Astrocyte of the cerebellum (primary cell): ENCODE measurements around the gene OPRD1.
"Not testable (repeated sequence)": the region's sequence is repeated elsewhere in the genome, so short reads cannot be mapped to it uniquely, and the experiment has no call there.

Experiments
- DNase-seq: peaks from one replicate; pipeline ENCODE4 v3.0.0-alpha.2; 2011; ENCODE audit warnings: low read depth
- H3K4me3 ChIP-seq: 2 replicates; pipeline ENCODE4 v1.5.1; 2011; ENCODE audit warnings: mild to moderate bottlenecking, low read depth, low read length, moderate library complexity
- CTCF ChIP-seq: IDR thresholded peaks from 2 replicates; pipeline ENCODE4 v1.5.1; 2012; ENCODE audit warnings: low read length, low read depth, moderate library complexity, mild to moderate bottlenecking; ENCODE audit errors: missing control alignments
- in situ Hi-C: cut with HindIII; loops from 2 replicates; pipeline ENCODE4 v1.10.0; 2017; ENCODE audit warnings: low sequenced_read_pairs

OPRD1 gene

DNA sequence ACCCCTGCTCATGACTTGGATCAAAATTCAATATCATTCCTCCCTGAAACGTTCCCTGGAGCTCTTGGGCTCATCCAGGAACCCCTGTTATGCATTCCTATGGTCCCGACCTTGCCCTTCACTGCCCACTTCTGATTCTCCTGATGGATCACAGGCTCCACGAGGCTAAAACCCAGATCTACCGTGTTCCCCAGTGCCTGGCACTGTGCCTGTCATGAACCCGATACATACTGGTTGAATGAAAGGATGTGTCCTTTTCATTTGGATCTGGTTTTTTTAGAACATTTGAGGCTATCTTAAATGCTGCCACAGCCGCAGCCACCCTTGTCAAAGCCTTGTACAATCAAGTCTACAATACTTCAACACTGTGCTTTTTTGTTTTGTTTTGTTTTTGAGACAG lies 22.2 kb upstream of the OPRD1 start:
- in situ Hi-C loops = no loop called here
- TF ChIP-seq CTCF = no peak

GRCh38 chr1:28790377-28791035 lies 21.5 kb upstream of the OPRD1 start:
- in situ Hi-C loops = no loop called here
- no peak for TF ChIP-seq CTCF
- DNase-seq = no peak
- no peak overlapping the region for H3K4me3 ChIP-seq

More for the DNA sequence above, 22.2 kb upstream of the OPRD1 start:
- no peak overlapping the region for H3K4me3 ChIP-seq
- no peak for DNase-seq

DNA sequence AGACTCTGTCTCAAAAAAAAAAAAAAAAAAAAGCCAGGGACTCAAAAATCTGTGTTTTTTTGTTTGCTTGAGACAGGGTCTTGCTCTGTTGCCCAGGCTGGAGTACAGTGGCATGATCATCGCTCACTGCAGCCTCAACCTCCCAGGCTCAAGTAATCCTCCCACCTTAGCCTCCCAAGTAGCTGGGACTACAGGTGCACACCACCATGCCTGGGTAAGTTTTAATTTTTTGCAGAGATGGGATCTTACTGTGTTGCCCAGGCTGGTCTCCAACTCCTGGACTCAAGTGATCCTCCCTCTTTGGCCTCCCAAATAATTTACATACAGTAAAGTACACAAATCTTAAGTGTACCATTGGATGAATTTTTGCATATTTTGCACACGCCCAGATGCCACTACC lies 20.0 kb upstream of the OPRD1 start:
- H3K4me3 ChIP-seq, in situ Hi-C loops: not testable (repeated sequence)

GRCh38 chr1:28792644-28793121 lies 19.3 kb upstream of the OPRD1 start:
- in situ Hi-C loops = no loop called here
- no peak for DNase-seq
- no peak for TF ChIP-seq CTCF
- H3K4me3 ChIP-seq = no peak overlapping the region

More for the DNA sequence above, 20.0 kb upstream of the OPRD1 start:
- DNase-seq = not testable (repeated sequence)

DNA sequence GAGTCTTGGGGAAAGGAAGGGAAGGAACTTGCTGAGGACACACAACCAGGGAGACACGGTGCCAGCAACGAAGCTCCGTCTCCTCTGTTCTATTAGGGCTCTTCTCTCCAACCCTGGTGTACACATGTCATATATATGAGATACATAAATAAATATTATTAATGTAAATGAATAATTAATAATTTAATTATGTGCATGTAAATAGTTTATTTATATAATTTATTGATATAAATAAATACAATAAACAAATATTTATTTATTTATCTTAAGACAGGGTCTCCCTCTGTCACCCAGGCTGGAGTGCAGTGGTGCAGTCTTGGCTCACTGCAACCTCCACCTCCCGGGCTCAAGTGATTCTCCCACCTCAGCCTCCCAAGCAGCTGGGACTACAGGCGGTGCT lies 17.4 kb upstream of the OPRD1 start:
- in situ Hi-C loops, H3K4me3 ChIP-seq, DNase-seq: not testable (repeated sequence)

DNA sequence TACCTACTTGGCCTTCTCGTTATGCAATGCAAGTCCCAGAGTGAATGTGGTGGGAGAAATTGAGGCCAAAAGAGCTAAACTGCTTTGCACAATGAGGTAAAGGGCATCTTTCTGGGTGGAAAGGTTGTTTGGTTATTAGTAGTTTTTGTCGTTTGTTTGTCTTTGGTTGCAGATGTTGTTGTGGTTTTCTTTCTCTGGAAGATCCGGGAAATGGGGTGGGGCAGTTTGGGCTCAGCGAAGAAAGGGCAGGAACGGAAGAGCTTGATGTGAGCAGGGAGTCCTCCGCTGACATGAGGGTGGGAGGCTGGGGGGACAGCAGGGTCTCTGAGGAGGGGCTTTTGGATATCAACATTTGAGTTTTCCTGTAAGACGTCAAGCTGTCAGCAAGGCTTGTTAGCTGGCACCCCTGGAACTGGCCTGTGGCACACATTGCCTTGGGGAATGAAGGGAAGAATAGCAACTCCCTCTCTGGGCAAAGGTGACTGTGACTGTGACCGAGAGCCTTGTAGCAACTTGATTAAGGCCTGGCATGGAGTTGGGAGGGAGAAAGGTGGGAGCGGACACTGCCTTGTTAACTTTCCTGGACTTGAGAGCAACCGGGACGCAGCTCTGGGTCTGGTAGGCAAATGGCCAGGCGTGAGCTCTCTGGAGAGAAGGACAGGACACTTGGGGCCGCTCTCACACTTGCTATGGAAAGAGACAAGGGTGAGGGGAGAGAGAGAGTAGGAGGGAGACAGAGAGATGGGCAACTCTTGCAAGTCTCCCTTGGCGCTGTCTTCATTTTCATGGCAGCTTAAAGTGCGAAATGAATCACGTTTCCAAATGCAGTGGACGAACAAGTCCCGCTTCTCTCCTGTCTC lies 15.4 kb upstream of the OPRD1 start:
- no peak for DNase-seq
- no peak overlapping the region for H3K4me3 ChIP-seq
- in situ Hi-C loops = loop anchor here (5.0 kb wide), 1 partner anchor 66 kb away; no protein-coding TSS in a partner anchor
- no peak for TF ChIP-seq CTCF

- H3K4me3 ChIP-seq = no peak overlapping the region
- in situ Hi-C loops = no loop called here
- TF ChIP-seq CTCF = no peak
- DNase-seq = no peak
Observed at GRCh38 chr1:28800324-28800723, 11.6 kb upstream of the OPRD1 start.
